ENCODE results near the gene SEMA4C.
A peak's percentile ranks its signal among the peaks of the same experiment; 100 is the strongest.

SEMA4C gene, protein sequence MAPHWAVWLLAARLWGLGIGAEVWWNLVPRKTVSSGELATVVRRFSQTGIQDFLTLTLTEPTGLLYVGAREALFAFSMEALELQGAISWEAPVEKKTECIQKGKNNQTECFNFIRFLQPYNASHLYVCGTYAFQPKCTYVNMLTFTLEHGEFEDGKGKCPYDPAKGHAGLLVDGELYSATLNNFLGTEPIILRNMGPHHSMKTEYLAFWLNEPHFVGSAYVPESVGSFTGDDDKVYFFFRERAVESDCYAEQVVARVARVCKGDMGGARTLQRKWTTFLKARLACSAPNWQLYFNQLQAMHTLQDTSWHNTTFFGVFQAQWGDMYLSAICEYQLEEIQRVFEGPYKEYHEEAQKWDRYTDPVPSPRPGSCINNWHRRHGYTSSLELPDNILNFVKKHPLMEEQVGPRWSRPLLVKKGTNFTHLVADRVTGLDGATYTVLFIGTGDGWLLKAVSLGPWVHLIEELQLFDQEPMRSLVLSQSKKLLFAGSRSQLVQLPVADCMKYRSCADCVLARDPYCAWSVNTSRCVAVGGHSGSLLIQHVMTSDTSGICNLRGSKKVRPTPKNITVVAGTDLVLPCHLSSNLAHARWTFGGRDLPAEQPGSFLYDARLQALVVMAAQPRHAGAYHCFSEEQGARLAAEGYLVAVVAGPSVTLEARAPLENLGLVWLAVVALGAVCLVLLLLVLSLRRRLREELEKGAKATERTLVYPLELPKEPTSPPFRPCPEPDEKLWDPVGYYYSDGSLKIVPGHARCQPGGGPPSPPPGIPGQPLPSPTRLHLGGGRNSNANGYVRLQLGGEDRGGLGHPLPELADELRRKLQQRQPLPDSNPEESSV

DNA sequence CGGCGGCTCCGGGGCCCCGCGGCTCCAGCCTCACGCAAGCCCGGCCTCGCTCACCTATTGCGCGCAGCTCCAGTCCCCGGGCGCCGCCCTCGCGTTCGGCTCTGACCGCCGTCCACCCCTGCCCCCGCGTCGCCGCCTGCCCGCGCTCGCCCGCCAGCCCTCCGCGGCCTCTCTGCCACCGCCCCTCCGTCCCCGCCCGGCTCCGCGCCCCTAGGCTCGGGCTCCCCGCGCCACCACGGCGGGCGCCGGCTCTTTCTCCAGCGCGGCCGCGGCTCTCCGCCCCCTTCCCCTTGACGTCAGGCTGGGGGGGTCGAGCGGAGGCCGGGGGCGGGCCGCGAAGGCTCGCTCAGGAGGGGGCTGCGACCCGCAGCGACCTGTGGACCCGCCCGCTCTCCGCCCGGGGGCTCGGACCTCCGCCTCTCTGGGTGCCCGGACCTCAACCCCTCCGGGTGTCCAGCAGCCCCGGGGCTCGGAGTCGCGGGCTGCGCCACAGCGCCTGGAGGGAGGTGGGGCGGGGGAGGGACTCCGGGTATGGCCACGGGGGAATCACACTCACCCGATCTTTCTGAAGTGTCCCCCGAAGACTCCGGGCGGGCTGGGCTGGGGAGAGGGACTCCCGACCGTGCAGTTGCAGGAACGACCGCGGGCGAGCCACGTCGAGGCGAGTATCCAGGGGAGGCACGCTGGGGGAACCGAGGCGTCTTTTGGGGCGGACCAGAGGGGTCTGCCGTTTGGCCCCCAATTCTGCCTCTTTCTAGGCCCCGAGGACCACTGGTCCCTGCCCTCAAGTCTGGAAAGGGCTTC, at the start of gene SEMA4C:
Gene SEMA4C (minus strand): TSS at position 259 of the 804 bp plus-strand sequence. CDS start 2,194 bp downstream, outside the sequence.
- peak; percentile 42 for DNase-seq

GRCh38 chr2:96918754-96919550, 49.1 kb upstream of the SEMA4C start:
- no peak for DNase-seq

- DNase-seq, result no peak
Measured at GRCh38 chr2:96918092-96918753, 48.3 kb upstream of the SEMA4C start.

- DNase-seq, result no peak
Measured at GRCh38 chr2:96916646-96917543, 47.0 kb upstream of the SEMA4C start.

GRCh38 chr2:96916156-96916630, 46.3 kb upstream of the SEMA4C start:
- DNase-seq, result no peak

DNA sequence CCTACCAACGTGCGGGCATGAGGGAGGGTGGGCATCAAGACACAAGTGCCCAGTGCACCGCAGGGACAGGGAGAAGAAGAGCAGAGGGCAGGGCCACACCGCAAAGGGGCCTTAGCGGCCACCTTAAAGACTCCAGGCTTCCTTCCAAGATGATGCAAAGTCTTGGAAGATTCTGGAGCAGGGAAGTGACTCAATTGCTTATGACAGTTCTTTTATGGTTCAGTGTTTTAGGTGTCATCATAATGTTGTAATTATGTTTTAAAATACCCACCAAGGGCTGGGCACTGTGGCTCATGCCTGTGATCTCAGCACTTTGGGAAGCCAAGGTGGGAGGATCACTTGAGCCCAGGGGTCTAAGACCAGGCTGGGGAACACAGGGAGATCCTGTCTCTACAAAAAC, 44.5 kb upstream of the SEMA4C start:
- no peak for DNase-seq

GRCh38 chr2:96913398-96914202, 43.7 kb upstream of the SEMA4C start:
- DNase-seq, result peak; percentile 49

DNA sequence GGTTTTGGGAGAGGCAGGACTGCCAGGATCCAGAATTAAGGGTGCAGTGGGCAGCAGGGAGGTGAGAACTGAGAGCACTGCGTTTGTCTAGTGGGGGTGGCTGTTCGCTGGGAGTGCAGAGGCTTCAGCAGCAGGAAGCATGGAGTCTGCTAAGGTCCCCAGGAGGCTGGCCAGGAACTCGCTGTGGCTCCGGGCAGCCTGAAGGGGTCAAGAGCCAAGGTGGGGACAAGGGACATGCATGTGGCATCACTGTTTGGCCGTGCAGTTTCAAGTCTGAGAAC, 43.2 kb upstream of the SEMA4C start:
- DNase-seq, result no peak

DNA sequence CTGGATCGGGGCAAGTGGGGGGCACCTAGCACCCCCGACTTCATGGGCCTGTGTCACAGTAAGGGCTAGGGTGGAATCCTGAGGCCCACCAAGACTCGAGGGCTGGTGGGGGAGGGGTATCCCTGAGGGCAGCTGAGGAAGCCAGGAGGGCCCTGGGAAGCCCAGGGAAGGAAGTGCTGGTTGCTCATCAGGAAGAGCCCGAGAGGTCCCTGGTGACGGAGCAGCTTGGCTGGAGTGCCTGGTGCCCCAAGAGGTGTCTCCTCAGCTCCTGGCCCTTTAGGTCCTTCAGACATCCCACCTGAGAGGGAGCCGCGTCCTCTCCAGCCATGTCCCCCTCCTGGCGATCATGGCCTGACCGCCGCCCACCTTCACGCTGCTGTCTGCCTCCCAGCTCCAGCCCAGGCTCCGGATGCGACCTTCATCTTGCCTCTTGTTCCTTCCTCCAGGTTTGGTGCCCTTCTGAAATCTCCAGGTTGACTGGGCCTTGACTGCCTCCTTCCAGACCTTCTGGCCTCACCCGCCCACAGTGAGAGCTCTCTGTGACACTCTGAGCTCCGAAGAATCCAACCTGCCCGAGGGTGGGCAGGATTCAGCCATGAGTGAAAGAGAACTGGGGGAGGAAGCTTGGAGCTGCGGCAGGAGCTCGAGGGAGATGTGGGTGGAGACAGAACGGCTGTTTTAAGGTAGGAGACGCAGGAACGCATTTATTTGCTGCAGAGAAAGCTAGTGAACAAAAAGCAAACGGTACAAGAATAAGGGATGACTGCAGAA, 42.7 kb upstream of the SEMA4C start:
- no peak for DNase-seq

DNA sequence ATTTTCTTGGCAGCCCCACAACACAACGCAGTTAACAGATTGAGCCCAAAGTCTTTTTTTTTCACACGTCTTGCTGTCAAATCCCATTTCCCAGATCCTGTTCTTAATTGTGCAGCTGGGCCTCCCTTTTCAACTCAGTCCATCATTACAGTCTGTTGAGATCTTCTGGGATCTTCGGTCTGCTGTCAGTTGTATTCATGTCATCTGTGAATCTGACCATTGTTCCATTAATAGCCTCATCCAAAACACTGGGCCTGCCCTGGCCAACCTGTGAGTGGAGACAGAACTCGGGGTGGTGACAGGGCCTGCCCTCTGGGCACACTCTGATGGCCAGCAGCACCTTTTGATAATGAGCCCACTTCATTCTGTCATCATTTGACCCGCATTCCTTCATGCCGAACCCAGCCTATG, 39.7 kb upstream of the SEMA4C start:
- DNase-seq, result no peak

DNA sequence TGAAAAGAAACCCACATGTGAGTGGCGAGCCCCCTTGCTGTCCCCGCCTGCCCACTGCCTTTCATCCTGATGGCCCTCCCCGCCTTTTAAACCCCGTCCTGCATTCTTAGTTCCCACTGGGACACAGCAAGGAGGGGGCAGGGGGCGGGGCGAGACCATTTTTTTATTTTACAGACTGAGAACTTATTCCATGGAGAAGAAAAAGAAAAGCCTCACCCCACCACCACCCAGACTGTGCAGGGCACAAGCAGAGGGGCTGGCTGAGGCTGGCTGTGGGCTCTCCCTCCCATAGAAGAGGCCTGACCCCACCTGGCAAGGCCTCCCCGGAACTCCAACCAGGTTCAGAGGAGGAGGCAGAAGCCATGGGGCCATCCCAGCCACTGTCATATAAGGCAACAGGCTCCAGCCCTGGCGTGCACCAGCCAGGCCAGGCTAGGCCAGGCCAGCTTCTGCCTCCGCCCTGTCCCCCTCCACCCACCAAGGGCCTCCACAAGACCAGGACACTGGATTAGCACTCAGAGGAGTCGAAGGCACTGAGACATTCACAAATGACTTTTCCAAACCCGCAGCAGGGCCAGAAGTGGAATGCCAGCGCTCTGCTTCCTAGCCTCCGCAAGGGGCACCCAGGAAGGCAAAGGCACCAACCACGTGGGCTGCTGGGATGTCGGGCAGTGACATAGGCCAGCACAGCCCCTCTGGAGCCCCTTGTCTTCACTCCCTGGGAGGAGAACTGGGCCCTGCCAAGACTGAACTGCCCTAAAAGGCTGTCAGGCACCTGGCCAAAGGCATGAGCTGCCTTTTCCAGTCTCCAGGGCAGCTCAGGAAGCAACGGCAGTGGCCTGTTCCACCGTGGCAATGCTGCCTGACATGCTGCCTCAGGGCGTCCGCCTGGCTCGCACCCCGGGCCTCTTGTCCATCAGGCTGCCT, 37.5 kb upstream of the SEMA4C start:
- DNase-seq, result no peak

DNA sequence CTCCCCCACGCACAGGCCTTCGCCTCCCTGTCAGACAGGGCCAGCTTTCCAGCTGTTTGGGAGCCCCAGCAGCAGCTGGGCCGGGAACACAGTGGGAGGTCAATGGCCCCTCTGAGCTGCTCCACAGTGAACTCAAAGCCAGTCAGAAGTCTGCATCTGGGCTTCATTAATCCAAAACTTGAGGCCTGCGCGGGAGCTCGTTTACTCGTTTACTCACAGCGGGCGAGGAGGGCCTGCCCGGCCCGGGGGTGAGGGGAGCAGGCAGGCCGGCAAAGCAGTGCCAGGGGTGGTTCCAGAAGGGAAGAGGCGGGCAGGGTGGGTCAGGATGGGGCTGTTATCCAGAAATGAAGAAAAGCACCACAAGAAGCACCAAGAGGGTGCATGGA, 36.8 kb upstream of the SEMA4C start:
- no peak for DNase-seq

DNA sequence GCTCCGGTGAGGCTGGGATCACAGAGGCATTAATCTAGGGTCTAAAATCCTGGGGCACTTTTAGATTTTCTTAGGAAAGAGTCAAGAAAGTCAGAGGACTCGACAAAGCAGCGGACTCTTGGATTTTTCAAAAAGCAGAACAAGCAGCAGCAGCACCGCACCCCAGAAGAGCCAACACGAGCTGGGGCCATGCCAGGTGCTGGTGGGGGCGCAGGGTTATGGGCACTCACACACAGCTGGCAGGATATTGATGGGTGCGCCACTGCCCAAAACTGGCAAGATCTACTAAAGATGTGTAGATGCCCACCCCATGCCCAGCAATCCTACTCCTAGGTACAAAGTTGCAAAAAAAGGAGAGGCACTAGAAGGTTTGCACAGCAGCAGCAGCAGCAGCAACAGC, 33.9 kb upstream of the SEMA4C start:
- no peak for DNase-seq

GRCh38 chr2:96903318-96903717, 33.4 kb upstream of the SEMA4C start:
- no peak for DNase-seq

GRCh38 chr2:96900237-96900636, 30.4 kb upstream of the SEMA4C start:
- DNase-seq, result no peak

GRCh38 chr2:96899413-96899741, 29.5 kb upstream of the SEMA4C start:
- no peak for DNase-seq

DNA sequence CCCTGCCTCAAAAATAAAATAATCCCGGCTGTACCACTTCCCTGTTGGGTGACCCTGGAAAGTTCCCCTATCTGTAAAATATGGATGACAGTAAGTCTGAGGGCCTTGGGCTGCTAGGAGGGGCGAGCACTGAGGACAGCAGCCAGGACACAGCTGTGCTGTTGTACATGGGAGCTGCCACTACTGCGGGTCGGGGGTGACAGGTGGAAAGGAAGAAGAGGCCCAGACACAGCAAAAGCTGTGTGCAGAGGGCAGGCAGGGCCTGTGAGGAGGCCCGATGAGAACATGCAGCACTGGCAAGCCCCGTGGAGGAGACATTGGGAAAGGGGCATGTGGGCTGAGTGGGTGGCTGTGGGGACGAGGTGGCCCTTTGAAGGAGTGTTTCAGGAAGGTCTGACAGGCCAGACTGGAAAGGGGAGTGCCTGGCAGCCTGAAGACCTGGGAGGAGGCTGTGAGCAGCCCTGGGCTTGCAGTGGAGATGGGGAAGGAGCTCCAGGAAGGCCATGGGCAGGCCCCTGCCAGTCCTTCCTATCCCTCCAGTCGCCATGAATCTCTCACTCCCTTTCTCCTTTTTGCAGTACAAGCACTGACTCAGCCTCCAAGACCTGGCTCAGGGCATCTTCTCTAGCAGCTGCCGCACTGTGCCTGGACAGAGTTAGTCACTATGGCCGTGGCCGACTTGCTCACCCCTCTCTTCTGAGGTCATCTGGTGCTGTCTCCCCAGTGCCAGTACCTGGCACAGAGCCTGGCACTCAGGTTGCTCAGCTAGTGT, 28.9 kb upstream of the SEMA4C start:
- no peak for DNase-seq
